HG02970 (cell line): Measurements from ENCODE around the gene ZBTB7B.

Experiments
- ATAC-seq: cut with Tn5 transposase; IDR thresholded peaks from one replicate; pipeline ENCODE4 v1.9.1; 2021; ENCODE audit warnings: mild to moderate bottlenecking, moderate library complexity, moderate number of reproducible peaks; ENCODE audit not compliant: unreplicated experiment, low FRiP score

Gene ZBTB7B

GRCh38 chr1:155014709-155015508 is 12.3 kb downstream of the ZBTB7B start:
- no peak for ATAC-seq

GRCh38 chr1:155015527-155016230 is 13.1 kb downstream of the ZBTB7B start:
- ATAC-seq = no peak

GRCh38 chr1:155016231-155016831 is 13.7 kb downstream of the ZBTB7B start:
- no peak for ATAC-seq

- peak; percentile 68 for ATAC-seq
Observed at GRCh38 chr1:155017041-155017945, 14.7 kb downstream of the ZBTB7B start.

- ATAC-seq = no peak
Observed at GRCh38 chr1:155017946-155018316, 15.3 kb downstream of the ZBTB7B start.

- no peak for ATAC-seq
Observed at GRCh38 chr1:155018617-155019348, 16.2 kb downstream of the ZBTB7B start.

GRCh38 chr1:155019377-155020245 is 17.0 kb downstream of the ZBTB7B start:
- ATAC-seq = no peak

- ATAC-seq = no peak
Observed at GRCh38 chr1:155022136-155022926, 19.7 kb downstream of the ZBTB7B start.

- ATAC-seq = no peak
Observed at GRCh38 chr1:155022927-155023236, 20.3 kb downstream of the ZBTB7B start.

- ATAC-seq = no peak
Observed at GRCh38 chr1:155023627-155024026, 21.0 kb downstream of the ZBTB7B start.

- no peak for ATAC-seq
Observed at GRCh38 chr1:155024315-155024714, 21.7 kb downstream of the ZBTB7B start.

GRCh38 chr1:155026154-155026553 is 23.6 kb downstream of the ZBTB7B start:
- ATAC-seq = no peak

- ATAC-seq = no peak
Observed at GRCh38 chr1:155026588-155026987, 24.0 kb downstream of the ZBTB7B start.

- ATAC-seq = no peak
Observed at GRCh38 chr1:155029513-155030242, 27.1 kb downstream of the ZBTB7B start.

- no peak for ATAC-seq
Observed at GRCh38 chr1:155030243-155030795, 27.7 kb downstream of the ZBTB7B start.

- no peak for ATAC-seq
Observed at GRCh38 chr1:155030899-155031298, 28.3 kb downstream of the ZBTB7B start.

GRCh38 chr1:155032886-155033285 is 30.3 kb downstream of the ZBTB7B start:
- no peak for ATAC-seq
